GM12878 (cell line): ENCODE measurements around the gene RBKS. TPM values are rescaled to one million over a fixed set of nuclear protein-coding genes. Genes with fewer than 3 reads are reported as not detected.

Experiments
- ASH2L ChIP-seq: fragments of 300-600, 200-600 bp; sonication (generic); IDR thresholded peaks from 2 replicates; pipeline ENCODE4 v1.6.1; 2017; ENCODE audit warnings: low read depth, mild to moderate bottlenecking, borderline replicate concordance
- CBX5 ChIP-seq: sonication (generic); IDR thresholded peaks from 2 replicates; pipeline ENCODE4 v1.6.1; 2016; ENCODE audit warnings: low read depth, moderate library complexity, mild to moderate bottlenecking, inconsistent platforms
- DPF2 ChIP-seq: fragments of 450-650 bp; IDR thresholded peaks from 2 replicates; pipeline ENCODE4 v1.6.1; 2017; ENCODE audit warnings: mild to moderate bottlenecking
- EP300 ChIP-seq, 2 experiments: fragments of 150-350 bp in 1 of 2; IDR thresholded peaks; 2 replicates each; pipeline ENCODE4 v1.6.1; 2011 to 2012; ENCODE audit warnings: low read depth in 2 of 2, low read length in 2 of 2, borderline replicate concordance in 1 of 2, improper control_type of control experiment in 1 of 2, inconsistent platforms in 1 of 2; ENCODE audit not compliant: control insufficient read depth in 1 of 2
- FOXK2 ChIP-seq: fragments of 450-650 bp; IDR thresholded peaks from 2 replicates; pipeline ENCODE4 v1.6.1; 2017; ENCODE audit warnings: mild to moderate bottlenecking, moderate library complexity
- FOXM1 ChIP-seq: IDR thresholded peaks from 2 replicates; pipeline ENCODE4 v1.6.1; 2012; ENCODE audit warnings: low read depth, mild to moderate bottlenecking, inconsistent platforms, low read length, moderate library complexity
- GABPA ChIP-seq: IDR thresholded peaks from 2 replicates; pipeline ENCODE4 v1.6.1; 2014; ENCODE audit warnings: antibody characterized with exemption, low read depth, mild to moderate bottlenecking, inconsistent platforms
- IKZF2 ChIP-seq, 2 experiments: fragments of 450-650 bp; IDR thresholded peaks; 2 replicates each; pipeline ENCODE4 v1.6.1; 2017; ENCODE audit warnings: mild to moderate bottlenecking in 2 of 2, moderate library complexity in 2 of 2
- MTA2 ChIP-seq: fragments of 450-650 bp; IDR thresholded peaks from 2 replicates; pipeline ENCODE4 v1.6.1; 2016; ENCODE audit warnings: low read depth, mild to moderate bottlenecking, moderate library complexity
- MYB ChIP-seq: fragments of 150-350 bp; IDR thresholded peaks from 2 replicates; pipeline ENCODE4 v1.6.1; 2014; ENCODE audit warnings: mild to moderate bottlenecking, low read depth, low read length, borderline replicate concordance
- NFXL1 ChIP-seq: fragments of 450-650 bp; IDR thresholded peaks from 2 replicates; pipeline ENCODE4 v1.6.1; 2017; ENCODE audit warnings: antibody characterized with exemption, mild to moderate bottlenecking, borderline replicate concordance
- NR2C2 ChIP-seq: IDR thresholded peaks from 2 replicates; pipeline ENCODE4 v1.6.1; 2011; ENCODE audit warnings: borderline replicate concordance, low read depth; ENCODE audit not compliant: control insufficient read depth, insufficient read length
- NR2F1 ChIP-seq: fragments of 450-650 bp; conservative IDR thresholded peaks from 2 replicates; pipeline ENCODE4 v1.6.1; 2017; ENCODE audit warnings: mild to moderate bottlenecking
- PAX5 ChIP-seq: IDR thresholded peaks from 2 replicates; pipeline ENCODE4 v1.6.1; 2011; ENCODE audit warnings: low read depth, low read length, borderline replicate concordance
- RAD51 ChIP-seq: fragments of 450-650 bp; IDR thresholded peaks from 2 replicates; pipeline ENCODE4 v1.6.1; 2016; ENCODE audit warnings: moderate library complexity, mild to moderate bottlenecking, inconsistent platforms
- RCOR1 ChIP-seq: conservative IDR thresholded peaks from 2 replicates; pipeline ENCODE4 v1.6.1; 2012; ENCODE audit warnings: low read depth, low read length, improper control_type of control experiment
- STAT3 ChIP-seq: IDR thresholded peaks from 2 replicates; pipeline ENCODE4 v1.6.1; 2011; ENCODE audit warnings: low read depth, low read length, improper control_type of control experiment
- TCF7 ChIP-seq: IDR thresholded peaks from 2 replicates; pipeline ENCODE4 v1.6.1; 2014; ENCODE audit warnings: antibody characterized with exemption, borderline replicate concordance
- ZZZ3 ChIP-seq: IDR thresholded peaks from 2 replicates; pipeline ENCODE4 v1.6.1; 2011; ENCODE audit warnings: low read depth; ENCODE audit not compliant: control insufficient read depth, insufficient read length
- polyA plus RNA-seq, 11 experiments: library from polyadenylated mRNA; depleted of rRNA in 4 of 11; unstranded in 6 of 11; stranded (reverse) in 5 of 11; fragments of >200 nt; fragmentation: Nextera tagmentation in 4 of 11; fragmentation: Illumina TruSeq in 1 of 11; extraction: Ambion mirVana in 4 of 11; extraction: Trizol in 1 of 11; gene quantifications; 1 replicate in 1 of 11; 2 replicates in 10 of 11; pipeline versions ENCODE4 v1.2.1 to v1.2.3, GENCODE V29; 2011 to 2016; ENCODE audit warnings: inconsistent platforms in 2 of 11, missing spikeins in 2 of 11, low read depth in 1 of 11
- total RNA-seq, 4 experiments: library from RNA; depleted of rRNA in 3 of 4; stranded (reverse); fragments of >200 nt in 3 of 4; fragmentation: Illumina TruSeq in 1 of 4; extraction: Trizol in 1 of 4; gene quantifications; 2 replicates each; pipeline versions ENCODE4 v1.2.1 to v1.2.3, GENCODE V29; 2013 to 2021
- TF ChIP-seq, protein P1 (sequence below): IDR thresholded peaks from 2 replicates; pipeline ENCODE4 v1.6.1; 2011; ENCODE audit warnings: borderline replicate concordance, low read depth, mild to moderate bottlenecking, moderate library complexity, low read length; ENCODE audit not compliant: insufficient read depth, poor library complexity, severe bottlenecking
- TF ChIP-seq, protein P2 (sequence below): fragments of 150-350 bp; IDR thresholded peaks from 2 replicates; pipeline ENCODE4 v1.6.1; 2014; ENCODE audit warnings: mild to moderate bottlenecking, low read depth, low read length
- TF ChIP-seq, protein P3 (sequence below): fragments of 450-650 bp; conservative IDR thresholded peaks from 2 replicates; pipeline ENCODE4 v1.6.1; 2017; ENCODE audit warnings: mild to moderate bottlenecking, moderate library complexity
- TF ChIP-seq, protein P4 (sequence below): fragments of 450-650 bp; IDR thresholded peaks from 2 replicates; pipeline ENCODE4 v1.6.1; 2017; ENCODE audit warnings: antibody characterized with exemption, mild to moderate bottlenecking, moderate library complexity

The RBKS gene
- total and polyA plus RNA-seq, 10 of the 15 experiments (the other 5 are each of a cell fraction or from before 2014, with no cell fraction given) = 0.39 to 1.8 (median 1.0) TPM

DNA sequence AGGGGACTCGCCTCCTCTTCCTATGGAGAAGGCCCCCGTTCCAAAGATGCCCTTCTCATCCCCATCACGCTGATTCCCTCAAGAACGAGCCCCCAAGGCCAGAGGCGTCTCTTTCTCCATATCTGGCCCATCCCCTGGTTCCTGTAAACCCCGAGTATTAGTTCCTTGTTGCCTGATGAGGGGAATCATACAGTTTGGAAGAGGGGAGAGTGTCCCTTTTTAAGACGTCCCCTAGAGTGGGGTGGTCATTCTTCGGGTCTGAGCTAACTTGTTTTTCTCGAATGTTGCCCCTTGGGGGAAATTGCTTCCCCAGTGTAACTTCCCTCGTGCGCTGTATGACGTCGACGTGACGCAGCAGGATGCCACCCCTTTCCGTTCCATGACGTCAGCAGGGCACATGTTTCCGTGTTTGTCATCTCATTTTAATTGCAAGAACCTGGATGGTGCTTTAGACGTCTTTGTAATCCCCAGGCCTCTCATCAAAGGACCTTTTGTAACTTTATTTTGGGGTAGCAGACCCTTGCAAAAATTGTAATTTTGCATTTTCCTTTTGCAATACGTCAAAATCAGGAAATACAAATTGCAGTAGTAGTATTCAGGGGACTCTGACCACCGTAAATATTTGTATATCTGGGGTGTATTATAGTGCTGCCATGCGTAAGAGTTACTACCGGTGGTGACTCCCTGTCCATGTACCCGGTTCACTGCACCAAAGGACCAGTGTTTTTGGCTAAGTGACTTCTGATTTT lies 911 bp upstream of the RBKS start (continued):
- TF ChIP-seq IKZF2 (IDR thresholded peaks at IDR 0.05) = peak in 1 of 2 experiments; percentile 36; a peak in 2 of 4 replicates
- TF ChIP-seq DPF2 = no peak
- TF ChIP-seq ASH2L = no peak; the same call in 1 of the 2 replicates
- no peak for TF ChIP-seq NR2F1
- no peak for TF ChIP-seq FOXK2
- 0 out of 4 replicates have a peak, but pooled peaks of 1 of the 2 experiments have one; percentile 35 for TF ChIP-seq EP300 (IDR thresholded peaks at IDR 0.05; ENCODE audit: borderline replicate concordance in 1 of 2, control insufficient read depth in 1 of 2, low read depth in 2 of 2, low read length in 2 of 2)
- TF ChIP-seq, protein P1, sequence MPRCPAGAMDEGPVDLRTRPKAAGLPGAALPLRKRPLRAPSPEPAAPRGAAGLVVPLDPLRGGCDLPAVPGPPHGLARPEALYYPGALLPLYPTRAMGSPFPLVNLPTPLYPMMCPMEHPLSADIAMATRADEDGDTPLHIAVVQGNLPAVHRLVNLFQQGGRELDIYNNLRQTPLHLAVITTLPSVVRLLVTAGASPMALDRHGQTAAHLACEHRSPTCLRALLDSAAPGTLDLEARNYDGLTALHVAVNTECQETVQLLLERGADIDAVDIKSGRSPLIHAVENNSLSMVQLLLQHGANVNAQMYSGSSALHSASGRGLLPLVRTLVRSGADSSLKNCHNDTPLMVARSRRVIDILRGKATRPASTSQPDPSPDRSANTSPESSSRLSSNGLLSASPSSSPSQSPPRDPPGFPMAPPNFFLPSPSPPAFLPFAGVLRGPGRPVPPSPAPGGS = no peak
- no peak for TF ChIP-seq TCF7
- TF ChIP-seq CBX5 = no peak
- TF ChIP-seq, protein P2, sequence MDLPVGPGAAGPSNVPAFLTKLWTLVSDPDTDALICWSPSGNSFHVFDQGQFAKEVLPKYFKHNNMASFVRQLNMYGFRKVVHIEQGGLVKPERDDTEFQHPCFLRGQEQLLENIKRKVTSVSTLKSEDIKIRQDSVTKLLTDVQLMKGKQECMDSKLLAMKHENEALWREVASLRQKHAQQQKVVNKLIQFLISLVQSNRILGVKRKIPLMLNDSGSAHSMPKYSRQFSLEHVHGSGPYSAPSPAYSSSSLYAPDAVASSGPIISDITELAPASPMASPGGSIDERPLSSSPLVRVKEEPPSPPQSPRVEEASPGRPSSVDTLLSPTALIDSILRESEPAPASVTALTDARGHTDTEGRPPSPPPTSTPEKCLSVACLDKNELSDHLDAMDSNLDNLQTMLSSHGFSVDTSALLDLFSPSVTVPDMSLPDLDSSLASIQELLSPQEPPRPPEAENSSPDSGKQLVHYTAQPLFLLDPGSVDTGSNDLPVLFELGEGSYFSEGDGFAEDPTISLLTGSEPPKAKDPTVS = no peak
- TF ChIP-seq RAD51 = peak; percentile 78
- TF ChIP-seq, protein P3, sequence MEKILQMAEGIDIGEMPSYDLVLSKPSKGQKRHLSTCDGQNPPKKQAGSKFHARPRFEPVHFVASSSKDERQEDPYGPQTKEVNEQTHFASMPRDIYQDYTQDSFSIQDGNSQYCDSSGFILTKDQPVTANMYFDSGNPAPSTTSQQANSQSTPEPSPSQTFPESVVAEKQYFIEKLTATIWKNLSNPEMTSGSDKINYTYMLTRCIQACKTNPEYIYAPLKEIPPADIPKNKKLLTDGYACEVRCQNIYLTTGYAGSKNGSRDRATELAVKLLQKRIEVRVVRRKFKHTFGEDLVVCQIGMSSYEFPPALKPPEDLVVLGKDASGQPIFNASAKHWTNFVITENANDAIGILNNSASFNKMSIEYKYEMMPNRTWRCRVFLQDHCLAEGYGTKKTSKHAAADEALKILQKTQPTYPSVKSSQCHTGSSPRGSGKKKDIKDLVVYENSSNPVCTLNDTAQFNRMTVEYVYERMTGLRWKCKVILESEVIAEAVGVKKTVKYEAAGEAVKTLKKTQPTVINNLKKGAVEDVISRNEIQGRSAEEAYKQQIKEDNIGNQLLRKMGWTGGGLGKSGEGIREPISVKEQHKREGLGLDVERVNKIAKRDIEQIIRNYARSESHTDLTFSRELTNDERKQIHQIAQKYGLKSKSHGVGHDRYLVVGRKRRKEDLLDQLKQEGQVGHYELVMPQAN = peak; percentile 23; the same call in 1 of the 2 replicates
- no peak for TF ChIP-seq RCOR1
- TF ChIP-seq, protein P4, sequence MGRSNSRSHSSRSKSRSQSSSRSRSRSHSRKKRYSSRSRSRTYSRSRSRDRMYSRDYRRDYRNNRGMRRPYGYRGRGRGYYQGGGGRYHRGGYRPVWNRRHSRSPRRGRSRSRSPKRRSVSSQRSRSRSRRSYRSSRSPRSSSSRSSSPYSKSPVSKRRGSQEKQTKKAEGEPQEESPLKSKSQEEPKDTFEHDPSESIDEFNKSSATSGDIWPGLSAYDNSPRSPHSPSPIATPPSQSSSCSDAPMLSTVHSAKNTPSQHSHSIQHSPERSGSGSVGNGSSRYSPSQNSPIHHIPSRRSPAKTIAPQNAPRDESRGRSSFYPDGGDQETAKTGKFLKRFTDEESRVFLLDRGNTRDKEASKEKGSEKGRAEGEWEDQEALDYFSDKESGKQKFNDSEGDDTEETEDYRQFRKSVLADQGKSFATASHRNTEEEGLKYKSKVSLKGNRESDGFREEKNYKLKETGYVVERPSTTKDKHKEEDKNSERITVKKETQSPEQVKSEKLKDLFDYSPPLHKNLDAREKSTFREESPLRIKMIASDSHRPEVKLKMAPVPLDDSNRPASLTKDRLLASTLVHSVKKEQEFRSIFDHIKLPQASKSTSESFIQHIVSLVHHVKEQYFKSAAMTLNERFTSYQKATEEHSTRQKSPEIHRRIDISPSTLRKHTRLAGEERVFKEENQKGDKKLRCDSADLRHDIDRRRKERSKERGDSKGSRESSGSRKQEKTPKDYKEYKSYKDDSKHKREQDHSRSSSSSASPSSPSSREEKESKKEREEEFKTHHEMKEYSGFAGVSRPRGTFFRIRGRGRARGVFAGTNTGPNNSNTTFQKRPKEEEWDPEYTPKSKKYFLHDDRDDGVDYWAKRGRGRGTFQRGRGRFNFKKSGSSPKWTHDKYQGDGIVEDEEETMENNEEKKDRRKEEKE = no peak
- TF ChIP-seq MYB = no peak
- TF ChIP-seq FOXM1 = no peak
- TF ChIP-seq STAT3 = no peak
- no peak for TF ChIP-seq NFXL1
- TF ChIP-seq GABPA = peak; percentile 86
- peak; percentile 45; the same call in 1 of the 2 replicates for TF ChIP-seq MTA2
- no peak for TF ChIP-seq ZZZ3
- TF ChIP-seq NR2C2 = no peak
- no peak for TF ChIP-seq PAX5
